ENCODE data around the gene WDR4. TPM values are rescaled to one million over a fixed set of nuclear protein-coding genes. Genes with fewer than 3 reads are reported as not detected.

WDR4 gene
- total and polyA plus RNA-seq, 2 of the 4 experiments (the other 2 are of a cell fraction) = 11.3 to 20.8 TPM

DNA sequence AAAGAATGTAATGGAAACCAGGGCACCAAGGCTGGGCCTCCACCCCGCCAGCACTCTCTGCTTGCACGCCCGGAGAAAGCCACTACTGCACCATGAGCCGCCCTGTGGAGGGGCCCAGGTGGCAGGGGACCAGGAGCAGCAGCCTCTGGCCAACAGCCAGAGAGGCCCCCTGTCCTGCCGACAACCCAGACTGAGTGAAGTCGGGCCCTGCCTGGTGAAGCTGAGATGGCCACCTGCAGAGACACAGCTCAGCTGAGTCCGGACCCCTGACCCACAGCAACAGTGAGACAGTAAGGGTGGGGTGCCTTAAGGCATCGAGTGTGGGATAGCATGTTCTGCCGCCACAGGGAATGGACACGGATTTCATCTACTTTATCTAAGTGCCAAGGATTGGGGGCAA is 28.9 kb downstream of the WDR4 start:
- ATAC-seq (ENCODE audit: low read depth) (no peak), DNase-seq (no peak)
- Histone ChIP-seq H4K20me1 (ENCODE audit: insufficient read depth, low read length) (peaks cover 16% of the 10 kb centered on the region; the same call in 1 of the 2 replicates), H3K4me2 (ENCODE audit: low read depth, low read length) (no peak overlapping the region), H3K27me3 (ENCODE audit: control insufficient read depth, insufficient read depth, low read length) (no peaks in the 10 kb centered on the region), H3K4me1 (ENCODE audit: control insufficient read depth, insufficient read depth, low read length) (no peaks in the 10 kb centered on the region), H2AK9ac (replicated peaks; ENCODE audit: low read depth, low read length, poor library complexity) (no peak overlapping the region), H3K9ac (ENCODE audit: low read depth, low read length) (no peak overlapping the region), H4K8ac (ENCODE audit: low read depth in 2 of 2, low read length in 2 of 2) (no peak overlapping the region), H4K5ac (ENCODE audit: low read depth, low read length) (no peak overlapping the region), H2BK15ac (ENCODE audit: low read depth, low read length) (no peak overlapping the region), H2BK20ac (ENCODE audit: low read depth, low read length) (no peak overlapping the region), H2BK5ac (ENCODE audit: low read depth, low read length, poor library complexity, severe bottlenecking) (no peak overlapping the region), H3K9me1 (ENCODE audit: insufficient read depth, low read length) (no peaks in the 10 kb centered on the region), H3K14ac (replicated peaks; ENCODE audit: low read depth, low read length) (no peak overlapping the region), H4K91ac (ENCODE audit: insufficient read depth, low read depth, low read length) (no peak overlapping the region), H2BK120ac (ENCODE audit: low read depth, low read length) (no peak overlapping the region), H3K56ac (ENCODE audit: extremely low read depth, insufficient read depth, low read length) (no peak overlapping the region), H3K79me1 (ENCODE audit: low read depth in 1 of 2, low read length in 2 of 2) (peaks cover 1 to 4% of the 10 kb centered on the region in 2 experiments; a peak in 3 of 4 replicates), H2AFZ (replicated peaks; ENCODE audit: low read length, poor library complexity) (no peak overlapping the region), H3K9me3 (ENCODE audit: control insufficient read depth, insufficient read depth, low read length) (no peaks in the 10 kb centered on the region), H3K18ac (ENCODE audit: low read depth, low read length) (no peak overlapping the region), H3K23ac (ENCODE audit: low read depth, low read length) (no peak overlapping the region), H3K4ac (ENCODE audit: low read depth, low read length) (no peak overlapping the region), H3K4me3 (ENCODE audit: insufficient read depth, low read depth, low read length) (no peak overlapping the region), H2AK5ac (ENCODE audit: low read depth, low read length) (no peak overlapping the region), H3K36me3 (ENCODE audit: control insufficient read depth, insufficient read depth, low read length) (peaks cover 69% of the 10 kb centered on the region), H3K27ac (ENCODE audit: insufficient read depth, low read length) (no peak overlapping the region)
- dilution Hi-C loops (cut with HindIII; ENCODE audit: low sequenced_read_pairs, unreplicated experiment) (no loop called here), intact Hi-C loops (cut with micrococcal nuclease) (no loop called here), in situ Hi-C loops (cut with MboI; ENCODE audit: low sequenced_read_pairs) (loop anchor here (25.0 kb wide), 1 partner anchor 88 kb away; no protein-coding TSS in a partner anchor)
- POLR2A ChIA-PET (ENCODE audit: unreplicated experiment) = no interaction called here
- TF ChIP-seq FOS (IDR thresholded peaks at IDR 0.05; ENCODE audit: low read depth, low read length) = no peak
- no peak for TF ChIP-seq CHD1 (IDR thresholded peaks at IDR 0.05; ENCODE audit: low read depth, low read length)
- TF ChIP-seq MAFK (IDR thresholded peaks at IDR 0.05; ENCODE audit: low read depth, low read length) = no peak
- CTCF ChIA-PET = no interaction called here
- 100% methylated on average over 4 of the region's 10 CpGs; no CpG with 5 or more reads in 1 of the 2 experiments for WGBS, 2 experiments (ENCODE audit: extremely low coverage in 2 of 2, insufficient read length in 1 of 2)
- no TSS peak for BruUV-seq (replicated peaks)
